ENCODE results near the gene PLCB1. TPM values are rescaled to one million over a fixed set of nuclear protein-coding genes. Genes with fewer than 3 reads are reported as not detected.

PLCB1 gene
- total and polyA plus RNA-seq, 4 donors = 1.6 to 43.8 (median 6.1) TPM

DNA sequence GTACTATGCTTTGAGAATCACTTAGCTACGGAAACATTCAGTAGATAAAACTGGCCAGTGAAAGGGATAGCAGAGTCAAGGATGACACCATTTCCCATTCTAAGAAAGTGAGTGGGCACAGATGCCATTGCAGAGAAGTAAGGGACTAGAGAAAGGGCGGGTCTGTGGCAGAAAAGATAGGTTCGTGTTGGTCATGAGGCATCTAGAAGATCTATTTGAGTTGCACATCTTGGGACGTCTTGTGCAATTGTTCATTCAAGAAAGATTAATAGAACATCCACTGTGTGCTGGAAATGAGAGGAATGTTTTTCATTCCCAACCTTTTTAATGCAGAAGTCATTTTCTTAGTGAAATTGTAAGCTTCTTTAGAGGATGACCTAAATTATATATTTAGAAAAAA is 161.7 kb downstream of the PLCB1 start:
- Histone ChIP-seq H3K27me3 (ENCODE audit: control insufficient read depth in 3 of 3, insufficient read depth in 3 of 3, low read length in 2 of 3) (no peaks in the 10 kb centered on the region), H3K4me3 (no peak overlapping the region), H3K36me3 (ENCODE audit: control insufficient read depth in 4 of 4, insufficient read depth in 4 of 4, low read length in 4 of 4) (no peaks in the 10 kb centered on the region), H3K4me1 (ENCODE audit: control insufficient read depth in 5 of 5, insufficient read depth in 5 of 5, low read length in 5 of 5) (peaks cover 0 to 1% (median 0%) of the 10 kb centered on the region in 5 donors), H3K27ac (ENCODE audit: low read depth in 1 of 2, low read length in 1 of 2) (no peak overlapping the region), H3K9ac (ENCODE audit: insufficient read depth in 1 of 2, low read length in 2 of 2) (no peak overlapping the region), H3K9me3 (ENCODE audit: control insufficient read depth in 4 of 4, insufficient read depth in 3 of 4, low read length in 3 of 4) (no peaks in the 10 kb centered on the region)
- TF ChIP-seq, protein P1, sequence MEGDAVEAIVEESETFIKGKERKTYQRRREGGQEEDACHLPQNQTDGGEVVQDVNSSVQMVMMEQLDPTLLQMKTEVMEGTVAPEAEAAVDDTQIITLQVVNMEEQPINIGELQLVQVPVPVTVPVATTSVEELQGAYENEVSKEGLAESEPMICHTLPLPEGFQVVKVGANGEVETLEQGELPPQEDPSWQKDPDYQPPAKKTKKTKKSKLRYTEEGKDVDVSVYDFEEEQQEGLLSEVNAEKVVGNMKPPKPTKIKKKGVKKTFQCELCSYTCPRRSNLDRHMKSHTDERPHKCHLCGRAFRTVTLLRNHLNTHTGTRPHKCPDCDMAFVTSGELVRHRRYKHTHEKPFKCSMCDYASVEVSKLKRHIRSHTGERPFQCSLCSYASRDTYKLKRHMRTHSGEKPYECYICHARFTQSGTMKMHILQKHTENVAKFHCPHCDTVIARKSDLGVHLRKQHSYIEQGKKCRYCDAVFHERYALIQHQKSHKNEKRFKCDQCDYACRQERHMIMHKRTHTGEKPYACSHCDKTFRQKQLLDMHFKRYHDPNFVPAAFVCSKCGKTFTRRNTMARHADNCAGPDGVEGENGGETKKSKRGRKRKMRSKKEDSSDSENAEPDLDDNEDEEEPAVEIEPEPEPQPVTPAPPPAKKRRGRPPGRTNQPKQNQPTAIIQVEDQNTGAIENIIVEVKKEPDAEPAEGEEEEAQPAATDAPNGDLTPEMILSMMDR (IDR thresholded peaks at IDR 0.05; ENCODE audit: control extremely low read depth, extremely low read depth) = no peak
- DNase-seq (no peak), ATAC-seq (ENCODE audit: insufficient read depth, low FRiP score) (no peak)
- WGBS, 2 donors = 85 to 87% methylated on average over 4 of the region's 4 CpGs

DNA sequence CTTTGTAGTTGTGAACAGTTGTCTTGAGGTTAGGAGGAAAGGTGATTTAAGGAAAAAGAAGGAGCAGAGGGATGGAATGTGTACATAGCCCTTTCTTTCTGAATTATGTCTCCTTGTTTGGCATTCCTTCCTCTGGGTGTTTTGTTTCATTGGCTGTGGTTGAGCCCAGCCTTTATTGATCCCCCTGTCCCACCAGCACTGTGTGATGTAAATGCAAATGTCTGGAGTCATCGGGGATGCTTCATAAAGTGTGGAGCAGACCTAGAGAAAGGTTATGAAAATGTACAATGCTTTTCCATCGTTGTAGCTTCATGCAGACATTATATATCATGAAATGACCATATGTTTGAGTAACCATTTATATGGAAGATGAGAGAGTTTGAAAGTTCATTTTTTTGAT is 164.5 kb downstream of the PLCB1 start:
- no peak overlapping the region for H3K4me3 ChIP-seq
- TF ChIP-seq, protein P1 (IDR thresholded peaks at IDR 0.05; ENCODE audit: control extremely low read depth, extremely low read depth) = no peak
- no peak overlapping the region for H3K9ac ChIP-seq (ENCODE audit: insufficient read depth in 1 of 2, low read length in 2 of 2)
- no peak overlapping the region for H3K27ac ChIP-seq (ENCODE audit: low read depth in 1 of 2, low read length in 1 of 2)
- 47 to 73% methylated on average over 2 of the region's 2 CpGs for WGBS, 2 donors
- no peaks in the 10 kb centered on the region for H3K36me3 ChIP-seq (ENCODE audit: control insufficient read depth in 4 of 4, insufficient read depth in 4 of 4, low read length in 4 of 4)
- ATAC-seq (ENCODE audit: insufficient read depth, low FRiP score) = no peak
- H3K4me1 ChIP-seq (ENCODE audit: control insufficient read depth in 5 of 5, insufficient read depth in 5 of 5, low read length in 5 of 5) = no peaks in the 10 kb centered on the region
- peaks cover 0 to 2% (median 0%) of the 10 kb centered on the region in 4 donors for H3K9me3 ChIP-seq (ENCODE audit: control insufficient read depth in 4 of 4, insufficient read depth in 3 of 4, low read length in 3 of 4)
- no peaks in the 10 kb centered on the region for H3K27me3 ChIP-seq (ENCODE audit: control insufficient read depth in 3 of 3, insufficient read depth in 3 of 3, low read length in 2 of 3)
- no peak for DNase-seq

DNA sequence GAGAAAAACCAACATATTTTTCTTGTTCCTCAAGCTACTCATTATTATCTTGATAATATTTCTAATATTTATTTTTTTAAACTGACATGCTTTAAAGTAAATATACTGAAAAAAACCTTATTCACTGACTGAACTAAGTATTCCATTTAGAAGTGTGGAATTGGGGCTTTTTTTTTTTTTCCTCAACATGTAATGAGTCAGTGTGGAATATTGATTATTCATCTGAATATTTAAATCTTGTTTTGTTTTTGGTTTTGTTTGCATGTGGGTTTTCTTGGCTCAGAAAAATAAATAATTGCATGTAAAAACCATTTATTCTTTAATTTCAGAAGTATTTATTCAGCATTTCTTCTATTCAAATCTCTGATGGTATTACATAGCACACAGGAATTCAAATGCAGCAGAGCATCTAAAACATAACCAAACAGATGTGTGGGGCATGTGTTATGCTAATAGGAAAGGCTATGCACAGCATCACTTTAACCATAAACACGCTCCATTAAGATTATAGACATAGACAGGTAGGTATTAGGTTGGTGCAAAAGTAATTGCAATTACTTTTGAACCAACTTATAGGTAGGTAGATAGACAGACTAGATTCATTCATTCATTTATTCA is 166.5 kb downstream of the PLCB1 start:
- ATAC-seq (ENCODE audit: insufficient read depth, low FRiP score) (no peak), DNase-seq (no peak)
- Histone ChIP-seq H3K4me3 (no peak overlapping the region), H3K27ac (ENCODE audit: low read depth in 1 of 2, low read length in 1 of 2) (no peak overlapping the region), H3K36me3 (ENCODE audit: control insufficient read depth in 4 of 4, insufficient read depth in 4 of 4, low read length in 4 of 4) (no peaks in the 10 kb centered on the region), H3K9ac (ENCODE audit: insufficient read depth in 1 of 2, low read length in 2 of 2) (no peak overlapping the region), H3K9me3 (ENCODE audit: control insufficient read depth in 4 of 4, insufficient read depth in 3 of 4, low read length in 3 of 4) (peaks cover 0 to 2% (median 0%) of the 10 kb centered on the region in 4 donors), H3K4me1 (ENCODE audit: control insufficient read depth in 5 of 5, insufficient read depth in 5 of 5, low read length in 5 of 5) (no peaks in the 10 kb centered on the region), H3K27me3 (ENCODE audit: control insufficient read depth in 3 of 3, insufficient read depth in 3 of 3, low read length in 2 of 3) (no peaks in the 10 kb centered on the region)
- WGBS, 2 donors = 98 to 100% methylated on average over 1 of the region's 1 CpG
- TF ChIP-seq, protein P1 (IDR thresholded peaks at IDR 0.05; ENCODE audit: control extremely low read depth, extremely low read depth) = no peak

DNA sequence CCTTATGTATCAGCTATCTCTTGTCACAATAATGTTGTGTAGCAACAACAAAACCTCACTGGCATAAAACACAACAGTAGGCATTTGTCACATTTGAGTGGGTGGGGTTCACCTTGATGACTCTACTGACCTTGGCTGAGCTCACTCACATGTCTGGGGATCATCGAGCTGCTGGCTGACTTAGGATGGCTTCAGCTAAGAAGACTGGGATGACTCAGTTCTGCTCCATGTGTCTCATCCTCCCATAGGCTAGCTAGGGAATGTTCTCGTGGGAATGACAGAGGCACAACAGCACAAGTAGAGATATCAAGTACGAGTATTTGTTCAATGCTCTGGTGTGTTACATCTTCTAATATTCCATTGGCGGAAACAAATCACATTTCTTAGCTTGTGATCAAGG is 167.9 kb downstream of the PLCB1 start:
- 93 to 96% methylated on average over 4 of the region's 4 CpGs for WGBS, 2 donors
- no peaks in the 10 kb centered on the region for H3K36me3 ChIP-seq (ENCODE audit: control insufficient read depth in 4 of 4, insufficient read depth in 4 of 4, low read length in 4 of 4)
- TF ChIP-seq, protein P1 (IDR thresholded peaks at IDR 0.05; ENCODE audit: control extremely low read depth, extremely low read depth) = no peak

More for the DNA sequence above, 167.9 kb downstream of the PLCB1 start:
- Histone ChIP-seq H3K4me3 (no peak overlapping the region), H3K9me3 (ENCODE audit: control insufficient read depth in 4 of 4, insufficient read depth in 3 of 4, low read length in 3 of 4) (peaks cover 0 to 2% (median 0%) of the 10 kb centered on the region in 4 donors), H3K27me3 (ENCODE audit: control insufficient read depth in 3 of 3, insufficient read depth in 3 of 3, low read length in 2 of 3) (no peaks in the 10 kb centered on the region), H3K4me1 (ENCODE audit: control insufficient read depth in 5 of 5, insufficient read depth in 5 of 5, low read length in 5 of 5) (peaks cover 0 to 4% (median 0%) of the 10 kb centered on the region in 5 donors), H3K9ac (ENCODE audit: insufficient read depth in 1 of 2, low read length in 2 of 2) (no peak overlapping the region), H3K27ac (ENCODE audit: low read depth in 1 of 2, low read length in 1 of 2) (no peak overlapping the region)
- ATAC-seq (ENCODE audit: insufficient read depth, low FRiP score) = no peak
- no peak for DNase-seq
